Esophagus muscularis mucosa (tissue), 4 donors: ENCODE data around the gene SH3BP4. TPM values are rescaled to one million over a fixed set of nuclear protein-coding genes. Genes with fewer than 3 reads are reported as not detected.

Experiments used
- DNase-seq: peaks from one replicate; pipeline ENCODE4 v3.0.0-alpha.2; 2017; ENCODE audit errors: extremely low spot score
- H3K27ac ChIP-seq, 4 donors: fragments of 200-600 bp; sonication (generic); replicated peaks in 1 of 4; 1 replicate in 3 of 4; 2 replicates in 1 of 4; pipeline ENCODE4 v1.5.1; 2016 to 2019; ENCODE audit warnings: mild to moderate bottlenecking in 1 of 4
- H3K27me3 ChIP-seq, 4 donors: fragments of 200-600 bp; sonication (generic); one replicate each; pipeline versions ENCODE4 v1.5.1 to v1.6.0; 2016 to 2019
- H3K36me3 ChIP-seq, 4 donors: fragments of 200-600 bp; sonication (generic); one replicate each; pipeline ENCODE4 v1.5.1; 2016 to 2019
- H3K4me1 ChIP-seq, 4 donors: fragments of 200-600 bp; sonication (generic); one replicate each; pipeline ENCODE4 v1.5.1; 2016 to 2019
- H3K4me3 ChIP-seq, 4 donors: fragments of 200-600 bp; sonication (generic); 1 replicate in 2 of 4; 2 replicates in 2 of 4; pipeline ENCODE4 v1.5.1; 2016 to 2019; ENCODE audit warnings: mild to moderate bottlenecking in 4 of 4, moderate library complexity in 1 of 4
- H3K9me3 ChIP-seq, 4 donors: fragments of 200-600 bp; sonication (generic); 1 replicate in 3 of 4; 2 replicates in 1 of 4; pipeline ENCODE4 v1.5.1; 2016 to 2019
- EP300 ChIP-seq: sonication (generic); formaldehyde crosslinking; IDR thresholded peaks from one replicate; pipeline ENCODE4 v1.6.1; 2017; ENCODE audit warnings: antibody characterized with exemption
- POLR2A ChIP-seq: fragments of 450-650 bp; IDR thresholded peaks from one replicate; pipeline ENCODE4 v1.6.1; 2017; ENCODE audit warnings: antibody characterized with exemption, moderate library complexity, mild to moderate bottlenecking, low read depth
- POLR2AphosphoS5 ChIP-seq, 2 donors: sonication (generic); formaldehyde crosslinking; IDR thresholded peaks; one replicate each; pipeline ENCODE4 v1.6.1; 2017; ENCODE audit warnings: antibody characterized with exemption in 2 of 2
- WGBS: methylation state at CpG from one replicate; pipeline ENCODE4 v1.1.5; 2018; 5-methylcytosine and 5-hydroxymethylcytosine counted together
- intact Hi-C: fragments of 100-400 bp; cut with DNase I; formaldehyde crosslinking; loops from one replicate; pipeline ENCODE4 v1.15.1; 2023
- total RNA-seq, 4 donors: library from RNA; depleted of rRNA; stranded (reverse); fragments of >200 nt; gene quantifications; one replicate each; pipeline versions ENCODE4 v1.1.0 to v1.2.1, GENCODE V29; 2016
- TF ChIP-seq, protein P1 (sequence below), 3 experiments: fragments of 200-600 bp in 2 of 3; fragments of 450-650 bp in 1 of 3; sonication (generic) in 2 of 3; IDR thresholded peaks; one replicate each; pipeline ENCODE4 v1.5.1; 2017 to 2019; ENCODE audit warnings: antibody characterized with exemption in 3 of 3, mild to moderate bottlenecking in 2 of 3, moderate library complexity in 1 of 3

The SH3BP4 gene
- total RNA-seq, 4 donors from 2014 or later = 25.3 to 63.1 (median 48.4) TPM

DNA sequence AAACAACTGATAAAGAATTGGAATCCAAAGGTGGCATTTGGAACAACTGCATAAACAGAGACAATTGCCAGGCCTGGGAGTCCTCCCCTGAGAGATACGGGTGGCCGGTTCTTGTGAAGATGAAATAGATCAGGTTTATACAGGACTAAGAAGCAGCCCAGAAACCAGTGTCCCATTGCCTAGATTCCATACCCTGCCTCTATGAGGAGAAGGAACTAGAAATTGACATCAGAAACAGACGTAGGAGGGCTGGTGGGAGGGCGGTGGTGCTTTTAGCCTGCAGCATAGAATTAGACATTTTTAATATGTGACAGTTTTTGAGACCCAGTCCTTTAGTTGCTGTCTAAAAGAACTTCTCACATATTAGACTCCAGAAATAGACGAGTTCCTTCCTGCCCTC lies 11.8 kb upstream of the SH3BP4 start:
- no peak overlapping the region for H3K4me3 ChIP-seq
- intact Hi-C loops = no loop called here
- H3K36me3 ChIP-seq = no peaks in the 10 kb centered on the region
- no peak overlapping the region for H3K27ac ChIP-seq
- peak; percentile 85 for DNase-seq
- no peaks in the 10 kb centered on the region for H3K27me3 ChIP-seq
- no peaks in the 10 kb centered on the region for H3K4me1 ChIP-seq
- H3K9me3 ChIP-seq = no peaks in the 10 kb centered on the region
- 87% methylated on average over 5 of the region's 5 CpGs for WGBS
- TF ChIP-seq POLR2AphosphoS5 (IDR thresholded peaks at IDR 0.05) (no peak), EP300 (no peak), POLR2A (no peak)
- TF ChIP-seq, protein P1, sequence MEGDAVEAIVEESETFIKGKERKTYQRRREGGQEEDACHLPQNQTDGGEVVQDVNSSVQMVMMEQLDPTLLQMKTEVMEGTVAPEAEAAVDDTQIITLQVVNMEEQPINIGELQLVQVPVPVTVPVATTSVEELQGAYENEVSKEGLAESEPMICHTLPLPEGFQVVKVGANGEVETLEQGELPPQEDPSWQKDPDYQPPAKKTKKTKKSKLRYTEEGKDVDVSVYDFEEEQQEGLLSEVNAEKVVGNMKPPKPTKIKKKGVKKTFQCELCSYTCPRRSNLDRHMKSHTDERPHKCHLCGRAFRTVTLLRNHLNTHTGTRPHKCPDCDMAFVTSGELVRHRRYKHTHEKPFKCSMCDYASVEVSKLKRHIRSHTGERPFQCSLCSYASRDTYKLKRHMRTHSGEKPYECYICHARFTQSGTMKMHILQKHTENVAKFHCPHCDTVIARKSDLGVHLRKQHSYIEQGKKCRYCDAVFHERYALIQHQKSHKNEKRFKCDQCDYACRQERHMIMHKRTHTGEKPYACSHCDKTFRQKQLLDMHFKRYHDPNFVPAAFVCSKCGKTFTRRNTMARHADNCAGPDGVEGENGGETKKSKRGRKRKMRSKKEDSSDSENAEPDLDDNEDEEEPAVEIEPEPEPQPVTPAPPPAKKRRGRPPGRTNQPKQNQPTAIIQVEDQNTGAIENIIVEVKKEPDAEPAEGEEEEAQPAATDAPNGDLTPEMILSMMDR (IDR thresholded peaks at IDR 0.05) = no peak

GRCh38 chr2:234940527-234940926 lies 11.3 kb upstream of the SH3BP4 start:
- Histone ChIP-seq H3K4me1 (no peaks in the 10 kb centered on the region), H3K4me3 (no peak overlapping the region), H3K9me3 (no peaks in the 10 kb centered on the region), H3K27ac (no peak overlapping the region), H3K27me3 (no peaks in the 10 kb centered on the region), H3K36me3 (no peaks in the 10 kb centered on the region)
- WGBS = 96% methylated on average over 7 of the region's 7 CpGs
- intact Hi-C loops = no loop called here
- DNase-seq = peak; percentile 31
- TF ChIP-seq, protein P1 (IDR thresholded peaks at IDR 0.05) = no peak
- no peak for TF ChIP-seq EP300
- TF ChIP-seq POLR2AphosphoS5 (IDR thresholded peaks at IDR 0.05) = no peak
- no peak for TF ChIP-seq POLR2A

- TF ChIP-seq, protein P1 (IDR thresholded peaks at IDR 0.05) = no peak
- TF ChIP-seq POLR2A = no peak
- no peak for TF ChIP-seq EP300
- TF ChIP-seq POLR2AphosphoS5 (IDR thresholded peaks at IDR 0.05) = no peak
- H3K9me3 ChIP-seq = no peaks in the 10 kb centered on the region
- no peak overlapping the region for H3K27ac ChIP-seq
- WGBS = 89% methylated on average over 14 of the region's 14 CpGs
- H3K4me1 ChIP-seq = peaks cover 0 to 8% (median 5%) of the 10 kb centered on the region in 4 donors
- H3K36me3 ChIP-seq = no peaks in the 10 kb centered on the region
- H3K27me3 ChIP-seq = no peaks in the 10 kb centered on the region
- no peak overlapping the region for H3K4me3 ChIP-seq
- peak; percentile 10 for DNase-seq
- intact Hi-C loops = no loop called here
Observed at GRCh38 chr2:234945339-234945873, 6.4 kb upstream of the SH3BP4 start.

DNA sequence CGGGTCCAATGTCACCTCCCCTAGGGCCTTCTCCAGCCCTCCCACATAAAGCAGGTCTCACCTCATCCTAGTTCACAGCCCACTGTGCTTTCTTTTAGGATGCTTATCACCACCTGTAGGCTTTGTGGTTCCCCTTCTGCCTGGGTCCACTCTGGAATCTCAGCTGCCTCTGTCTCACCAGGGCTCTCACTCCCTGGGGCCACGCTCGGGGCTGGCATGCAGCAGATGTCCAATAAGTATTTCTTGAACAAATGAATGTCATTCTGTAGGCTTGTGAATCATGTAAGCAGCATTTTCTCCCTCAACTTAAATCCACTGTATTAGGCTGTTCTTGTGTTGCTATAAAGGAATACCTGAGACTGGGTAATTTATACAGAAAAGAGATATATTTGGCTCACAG lies 4.3 kb upstream of the SH3BP4 start:
- H3K27me3 ChIP-seq = peaks cover 0 to 4% (median 0%) of the 10 kb centered on the region in 4 donors
- no peaks in the 10 kb centered on the region for H3K9me3 ChIP-seq
- no peak overlapping the region for H3K4me3 ChIP-seq
- DNase-seq = no peak
- intact Hi-C loops = no loop called here
- WGBS = 81% methylated on average over 3 of the region's 3 CpGs
- TF ChIP-seq POLR2A = no peak
- TF ChIP-seq, protein P1 (IDR thresholded peaks at IDR 0.05) = no peak
- no peak for TF ChIP-seq POLR2AphosphoS5 (IDR thresholded peaks at IDR 0.05)
- no peak for TF ChIP-seq EP300
- no peaks in the 10 kb centered on the region for H3K36me3 ChIP-seq
- no peak overlapping the region for H3K27ac ChIP-seq
- H3K4me1 ChIP-seq = peaks cover 5 to 23% (median 16%) of the 10 kb centered on the region in 4 donors
